ENCODE data around the gene PPP1R1C. TPM values are rescaled to one million over a fixed set of nuclear protein-coding genes. Genes with fewer than 3 reads are reported as not detected.

The PPP1R1C gene
- total RNA-seq, 1 donor from 2014 or later: not detected

GRCh38 chr2:182142062-182142461 lies 156.4 kb downstream of the PPP1R1C start:
- no peaks in the 10 kb centered on the region for H3K9me3 ChIP-seq
- DNase-seq (ENCODE audit: extremely low spot score in 2 of 2): no peak
- H3K36me3 ChIP-seq: no peaks in the 10 kb centered on the region
- intact Hi-C loops (cut with DNase I): no loop called here
- H3K27me3 ChIP-seq: no peaks in the 10 kb centered on the region
- H3K4me3 ChIP-seq: no peak overlapping the region
- no peak overlapping the region for H3K27ac ChIP-seq
- TF ChIP-seq POLR2A (IDR thresholded peaks at IDR 0.05): no peak
- TF ChIP-seq POLR2AphosphoS5 (IDR thresholded peaks at IDR 0.05; ENCODE audit: insufficient read depth in 1 of 2, low read depth in 1 of 2): no peak
- TF ChIP-seq, protein P1, sequence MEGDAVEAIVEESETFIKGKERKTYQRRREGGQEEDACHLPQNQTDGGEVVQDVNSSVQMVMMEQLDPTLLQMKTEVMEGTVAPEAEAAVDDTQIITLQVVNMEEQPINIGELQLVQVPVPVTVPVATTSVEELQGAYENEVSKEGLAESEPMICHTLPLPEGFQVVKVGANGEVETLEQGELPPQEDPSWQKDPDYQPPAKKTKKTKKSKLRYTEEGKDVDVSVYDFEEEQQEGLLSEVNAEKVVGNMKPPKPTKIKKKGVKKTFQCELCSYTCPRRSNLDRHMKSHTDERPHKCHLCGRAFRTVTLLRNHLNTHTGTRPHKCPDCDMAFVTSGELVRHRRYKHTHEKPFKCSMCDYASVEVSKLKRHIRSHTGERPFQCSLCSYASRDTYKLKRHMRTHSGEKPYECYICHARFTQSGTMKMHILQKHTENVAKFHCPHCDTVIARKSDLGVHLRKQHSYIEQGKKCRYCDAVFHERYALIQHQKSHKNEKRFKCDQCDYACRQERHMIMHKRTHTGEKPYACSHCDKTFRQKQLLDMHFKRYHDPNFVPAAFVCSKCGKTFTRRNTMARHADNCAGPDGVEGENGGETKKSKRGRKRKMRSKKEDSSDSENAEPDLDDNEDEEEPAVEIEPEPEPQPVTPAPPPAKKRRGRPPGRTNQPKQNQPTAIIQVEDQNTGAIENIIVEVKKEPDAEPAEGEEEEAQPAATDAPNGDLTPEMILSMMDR (IDR thresholded peaks at IDR 0.05): no peak
- H3K4me1 ChIP-seq: no peaks in the 10 kb centered on the region

- DNase-seq (ENCODE audit: extremely low spot score in 2 of 2): no peak
- intact Hi-C loops (cut with DNase I): no loop called here
- Histone ChIP-seq H3K4me1 (no peaks in the 10 kb centered on the region), H3K27me3 (no peaks in the 10 kb centered on the region), H3K9me3 (no peaks in the 10 kb centered on the region), H3K27ac (no peak overlapping the region), H3K4me3 (no peak overlapping the region), H3K36me3 (no peaks in the 10 kb centered on the region)
- no peak for TF ChIP-seq POLR2AphosphoS5 (IDR thresholded peaks at IDR 0.05; ENCODE audit: insufficient read depth in 1 of 2, low read depth in 1 of 2)
- TF ChIP-seq, protein P1 (IDR thresholded peaks at IDR 0.05): no peak
- TF ChIP-seq POLR2A (IDR thresholded peaks at IDR 0.05): no peak
Measured at GRCh38 chr2:182144041-182144775, 158.6 kb downstream of the PPP1R1C start.

- H3K36me3 ChIP-seq: no peaks in the 10 kb centered on the region
- H3K9me3 ChIP-seq: no peaks in the 10 kb centered on the region
- H3K27ac ChIP-seq: no peak overlapping the region
- H3K4me1 ChIP-seq: no peaks in the 10 kb centered on the region
- no peak for DNase-seq (ENCODE audit: extremely low spot score in 2 of 2)
- no peak overlapping the region for H3K4me3 ChIP-seq
- no peak for TF ChIP-seq POLR2A (IDR thresholded peaks at IDR 0.05)
- TF ChIP-seq POLR2AphosphoS5 (IDR thresholded peaks at IDR 0.05; ENCODE audit: insufficient read depth in 1 of 2, low read depth in 1 of 2): no peak
- TF ChIP-seq, protein P1 (IDR thresholded peaks at IDR 0.05): no peak
- H3K27me3 ChIP-seq: no peaks in the 10 kb centered on the region
- intact Hi-C loops (cut with DNase I): no loop called here
Measured at GRCh38 chr2:182144776-182145165, 159.1 kb downstream of the PPP1R1C start.

DNA sequence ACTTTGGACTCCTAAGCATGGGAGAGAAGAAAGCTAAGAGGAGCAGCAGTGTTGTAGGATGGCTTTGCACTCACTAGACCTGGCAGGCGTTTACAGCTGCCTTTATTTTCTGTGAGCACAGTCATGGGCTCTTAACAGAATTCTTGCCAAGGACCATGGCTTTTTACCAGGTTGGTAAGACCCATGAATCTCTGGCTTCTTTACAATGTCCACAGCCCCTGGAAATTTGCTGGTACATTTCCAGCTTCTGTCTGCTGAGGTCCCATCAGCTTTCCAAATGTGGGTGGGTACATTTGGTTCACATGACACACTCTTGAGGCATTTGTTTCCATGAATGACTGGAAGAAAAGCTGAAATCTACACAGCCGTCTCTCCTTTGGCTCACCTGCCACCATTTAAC lies 162.7 kb downstream of the PPP1R1C start:
- H3K4me3 ChIP-seq: no peak overlapping the region
- TF ChIP-seq POLR2A (IDR thresholded peaks at IDR 0.05) (no peak), POLR2AphosphoS5 (IDR thresholded peaks at IDR 0.05; ENCODE audit: insufficient read depth in 1 of 2, low read depth in 1 of 2) (no peak)
- TF ChIP-seq, protein P1 (IDR thresholded peaks at IDR 0.05): no peak
- no peak overlapping the region for H3K27ac ChIP-seq
- no peaks in the 10 kb centered on the region for H3K4me1 ChIP-seq
- H3K27me3 ChIP-seq: no peaks in the 10 kb centered on the region
- H3K9me3 ChIP-seq: no peaks in the 10 kb centered on the region
- intact Hi-C loops (cut with DNase I): no loop called here
- H3K36me3 ChIP-seq: no peaks in the 10 kb centered on the region
- no peak for DNase-seq (ENCODE audit: extremely low spot score in 2 of 2)

DNA sequence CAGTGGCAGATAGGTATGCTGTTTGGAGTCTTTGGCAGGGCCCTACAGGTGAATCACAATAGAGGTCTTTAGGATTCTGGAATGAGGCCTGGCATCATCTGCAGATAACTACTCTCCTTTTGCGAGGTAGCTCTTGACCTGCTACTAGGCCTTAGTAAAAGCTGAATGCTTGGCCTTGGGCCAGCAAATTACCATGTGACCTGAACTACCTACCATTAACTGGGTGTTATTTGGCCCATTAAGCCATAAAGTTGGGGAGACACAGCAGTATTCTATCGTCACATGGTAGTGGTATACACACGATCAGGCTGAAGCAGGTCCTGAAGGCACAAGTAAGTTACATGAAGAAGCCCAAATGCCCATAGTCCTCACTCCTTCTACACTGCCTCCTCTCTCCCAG lies 178.2 kb downstream of the PPP1R1C start:
- Histone ChIP-seq H3K27ac (no peak overlapping the region), H3K4me3 (no peak overlapping the region), H3K27me3 (no peaks in the 10 kb centered on the region), H3K36me3 (no peaks in the 10 kb centered on the region), H3K4me1 (no peaks in the 10 kb centered on the region), H3K9me3 (no peaks in the 10 kb centered on the region)
- TF ChIP-seq POLR2AphosphoS5 (IDR thresholded peaks at IDR 0.05; ENCODE audit: insufficient read depth in 1 of 2, low read depth in 1 of 2) (no peak), POLR2A (IDR thresholded peaks at IDR 0.05) (no peak)
- TF ChIP-seq, protein P1 (IDR thresholded peaks at IDR 0.05): no peak
- DNase-seq (ENCODE audit: extremely low spot score in 2 of 2): no peak
- intact Hi-C loops (cut with DNase I): no loop called here

All from vagina (tissue), 2 donors.